HL-60 (cell line): ENCODE results near the gene ARHGEF7.

Experiments
- DNase-seq, 2 experiments: peaks; one replicate each; pipeline ENCODE4 v3.0.0-alpha.2; 2010 to 2020; ENCODE audit warnings: low read depth in 1 of 2, low spot score in 1 of 2
- H3K27ac ChIP-seq: fragments of 250-450 bp; sonication (Bioruptor Pico); replicated peaks from 2 replicates; pipeline ENCODE4 v1.5.1; 2020; ENCODE audit warnings: mild to moderate bottlenecking, moderate library complexity
- H3K27me3 ChIP-seq: fragments of 250-450 bp; sonication (Bioruptor Pico); 2 replicates; pipeline ENCODE4 v1.5.1; 2021; ENCODE audit warnings: mild to moderate bottlenecking, moderate library complexity; ENCODE audit not compliant: insufficient read depth, poor library complexity, severe bottlenecking
- H3K4me3 ChIP-seq: replicated peaks from 2 replicates; pipeline ENCODE4 v1.5.1; 2011; ENCODE audit warnings: mild to moderate bottlenecking, control low read depth, low read length; ENCODE audit not compliant: insufficient read depth
- CTCF ChIP-seq: IDR thresholded peaks from one replicate; pipeline ENCODE4 v1.5.1; 2011; ENCODE audit warnings: low read length, control low read depth, inconsistent platforms; ENCODE audit not compliant: insufficient read depth
- GABPA ChIP-seq: IDR thresholded peaks from 2 replicates; pipeline ENCODE4 v1.6.1; 2012; ENCODE audit warnings: low read depth
- POLR2AphosphoS5 ChIP-seq: IDR thresholded peaks from 2 replicates; pipeline ENCODE4 v1.6.1; 2012; ENCODE audit warnings: low read depth
- REST ChIP-seq: IDR thresholded peaks from 2 replicates; pipeline ENCODE4 v1.6.1; 2012; ENCODE audit warnings: low read depth; ENCODE audit not compliant: insufficient replicate concordance
- SPI1 ChIP-seq: IDR thresholded peaks from 2 replicates; pipeline ENCODE4 v1.6.1; 2012; ENCODE audit warnings: low read depth, mild to moderate bottlenecking, borderline replicate concordance

Gene ARHGEF7

GRCh38 chr13:111249637-111250360 lies 134.7 kb downstream of the ARHGEF7 start:
- TF ChIP-seq SPI1 (no peak), GABPA (no peak), POLR2AphosphoS5 (no peak), CTCF (no peak), REST (no peak)
- no peaks in the 10 kb centered on the region for H3K27me3 ChIP-seq
- DNase-seq: no peak
- no peak overlapping the region for H3K4me3 ChIP-seq
- no peak overlapping the region for H3K27ac ChIP-seq

GRCh38 chr13:111251646-111252445 lies 136.7 kb downstream of the ARHGEF7 start:
- Histone ChIP-seq H3K4me3 (no peak overlapping the region), H3K27me3 (no peaks in the 10 kb centered on the region), H3K27ac (no peak overlapping the region)
- TF ChIP-seq GABPA (no peak), SPI1 (no peak), POLR2AphosphoS5 (no peak), REST (no peak), CTCF (no peak)
- DNase-seq: no peak

GRCh38 chr13:111252446-111253364 lies 137.6 kb downstream of the ARHGEF7 start:
- Histone ChIP-seq H3K27me3 (no peaks in the 10 kb centered on the region), H3K27ac (no peak overlapping the region), H3K4me3 (no peak overlapping the region)
- DNase-seq: no peak
- TF ChIP-seq REST (no peak), POLR2AphosphoS5 (no peak), SPI1 (no peak), CTCF (no peak), GABPA (no peak)
